ENCODE measurements around the gene CACNG4.

DNA sequence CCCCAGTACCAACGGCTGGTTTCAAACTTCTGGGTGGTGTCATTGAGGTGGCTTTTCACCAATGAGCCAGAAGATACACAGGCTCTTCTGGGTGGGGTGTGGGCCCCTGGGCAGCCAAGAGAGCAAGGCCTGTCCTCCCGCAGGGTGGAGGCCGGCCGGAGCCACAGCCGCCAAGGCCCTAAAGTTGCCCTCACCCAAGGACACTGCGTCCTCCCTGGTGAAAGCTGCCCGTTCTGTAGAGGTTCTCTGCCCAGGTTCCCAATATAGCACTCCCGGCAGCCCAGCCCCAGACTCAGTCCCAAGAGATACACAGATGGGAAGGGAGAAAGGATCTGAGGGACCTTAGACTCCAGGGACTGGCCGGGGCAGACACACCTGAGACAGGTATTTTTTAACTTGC is 69.1 kb downstream of the CACNG4 start:
- TF ChIP-seq CTCF (IDR thresholded peaks at IDR 0.05 in 8 of 11, conservative IDR thresholded peaks at IDR 0.05 in 3 of 11) (no peak), POLR2A (IDR thresholded peaks at IDR 0.05) (no peak)

All from spleen (tissue), 7 donors.